GM18868 (cell line): ENCODE measurements around the gene PODXL2.

ENCODE experiments used
- ATAC-seq: cut with Tn5 transposase; IDR thresholded peaks from one replicate; pipeline ENCODE4 v1.9.1; 2021; ENCODE audit warnings: mild to moderate bottlenecking, moderate library complexity; ENCODE audit not compliant: unreplicated experiment

Gene PODXL2

GRCh38 chr3:127629467-127630403, 750 bp downstream of the PODXL2 start:
- no peak for ATAC-seq

DNA sequence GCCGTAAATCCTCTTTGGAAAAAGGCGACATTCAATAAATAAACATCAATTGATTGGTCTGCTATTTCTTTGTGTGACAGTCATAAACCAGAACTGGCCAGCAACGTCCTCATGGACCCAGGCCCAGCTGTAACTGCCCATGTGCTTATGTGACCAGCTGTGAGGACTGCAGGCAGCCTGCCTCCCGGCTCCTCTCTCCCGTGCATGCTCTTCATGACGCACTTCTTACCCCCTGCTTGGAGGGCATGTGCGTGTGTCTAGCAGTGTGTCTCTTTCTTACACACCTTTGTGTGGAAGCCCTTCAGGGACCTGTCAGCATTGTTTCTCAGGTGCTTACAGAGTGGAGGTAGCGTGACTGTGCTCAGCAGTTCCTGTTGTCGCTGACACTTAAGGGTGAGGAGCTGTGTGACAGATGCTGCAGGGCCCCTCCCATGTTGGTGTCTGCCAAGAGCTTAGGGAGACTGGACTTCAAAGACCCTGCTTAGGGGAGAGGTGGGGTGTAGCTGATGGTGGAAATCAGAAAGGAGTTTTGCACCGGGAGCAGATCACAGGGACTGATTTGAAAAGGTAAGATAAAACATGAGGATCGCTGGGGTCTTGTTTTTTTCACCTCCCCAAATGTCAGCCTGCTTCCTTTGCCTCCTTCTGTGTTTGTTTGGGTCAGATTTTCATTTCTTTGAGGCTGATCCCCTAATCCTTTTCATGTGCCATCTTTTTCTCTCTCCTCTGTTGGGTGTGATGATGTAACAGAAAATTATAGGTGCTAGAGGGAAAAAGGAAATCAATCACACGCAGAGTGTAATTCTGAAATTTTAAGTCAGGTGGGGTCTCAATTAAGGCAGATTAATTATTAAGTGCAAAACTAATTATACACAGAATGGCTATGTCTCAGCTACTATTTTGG, 2.1 kb downstream of the PODXL2 start:
- ATAC-seq = no peak

- ATAC-seq = no peak
Observed at GRCh38 chr3:127632035-127632820, 3.2 kb downstream of the PODXL2 start.

DNA sequence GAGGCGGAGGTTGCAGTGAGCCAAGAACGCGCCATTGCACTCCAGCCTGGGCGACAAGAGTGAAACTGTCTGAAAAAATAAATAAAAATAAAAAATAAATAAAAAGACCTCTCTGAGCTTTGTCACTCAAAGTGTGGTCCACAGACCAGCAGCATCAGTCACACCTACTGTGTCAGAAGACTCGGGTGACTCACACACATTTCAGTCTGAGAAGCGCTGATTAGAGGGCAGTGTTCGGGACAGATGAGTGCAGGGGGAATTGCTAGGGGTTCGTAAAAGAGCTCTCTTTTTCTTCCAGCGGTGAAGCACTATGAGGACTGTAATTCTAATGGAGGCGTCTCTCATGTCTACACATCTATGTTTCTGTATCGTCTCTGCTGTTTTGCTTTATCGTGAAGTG, 5.7 kb downstream of the PODXL2 start:
- ATAC-seq = no peak

- no peak for ATAC-seq
Observed at GRCh38 chr3:127637546-127637945, 8.6 kb downstream of the PODXL2 start.

GRCh38 chr3:127637971-127638370, 9.0 kb downstream of the PODXL2 start:
- ATAC-seq = no peak

DNA sequence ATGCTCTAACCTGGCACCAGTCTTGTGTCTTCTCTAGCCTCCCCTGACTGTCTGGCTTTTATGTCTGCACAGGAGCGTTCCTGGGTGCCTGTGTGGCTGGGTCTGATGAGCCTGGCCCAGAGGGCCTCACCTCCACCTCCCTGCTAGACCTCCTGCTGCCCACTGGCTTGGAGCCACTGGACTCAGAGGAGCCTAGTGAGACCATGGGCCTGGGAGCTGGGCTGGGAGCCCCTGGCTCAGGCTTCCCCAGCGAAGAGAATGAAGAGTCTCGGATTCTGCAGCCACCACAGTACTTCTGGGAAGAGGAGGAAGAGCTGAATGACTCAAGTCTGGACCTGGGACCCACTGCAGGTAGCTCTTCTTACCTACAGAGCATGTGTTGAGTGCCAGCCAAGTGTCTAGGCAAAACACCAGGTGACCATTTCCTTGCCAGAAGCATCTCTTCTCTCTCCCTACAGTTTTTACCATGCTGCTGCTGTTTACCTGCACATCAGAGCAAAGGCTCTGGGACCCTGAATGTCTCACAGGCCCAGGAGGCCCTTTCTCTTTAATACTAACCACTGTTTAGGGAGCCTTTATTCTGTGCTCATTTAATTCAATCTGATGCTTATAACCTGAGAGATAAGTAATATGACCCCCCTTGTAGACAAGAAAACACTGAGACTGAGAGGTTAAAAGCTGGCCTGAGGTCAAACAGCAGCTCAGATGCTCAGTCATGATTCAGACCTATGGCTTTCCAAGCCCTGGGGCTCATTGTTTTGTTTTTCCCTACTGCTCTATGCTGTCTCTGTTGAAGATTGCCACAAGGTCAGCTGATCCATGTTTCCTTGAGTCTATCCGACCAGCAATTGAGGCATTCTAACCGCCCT, 10.4 kb downstream of the PODXL2 start:
- no peak for ATAC-seq

- no peak for ATAC-seq
Observed at GRCh38 chr3:127640042-127640355, 11.0 kb downstream of the PODXL2 start.

DNA sequence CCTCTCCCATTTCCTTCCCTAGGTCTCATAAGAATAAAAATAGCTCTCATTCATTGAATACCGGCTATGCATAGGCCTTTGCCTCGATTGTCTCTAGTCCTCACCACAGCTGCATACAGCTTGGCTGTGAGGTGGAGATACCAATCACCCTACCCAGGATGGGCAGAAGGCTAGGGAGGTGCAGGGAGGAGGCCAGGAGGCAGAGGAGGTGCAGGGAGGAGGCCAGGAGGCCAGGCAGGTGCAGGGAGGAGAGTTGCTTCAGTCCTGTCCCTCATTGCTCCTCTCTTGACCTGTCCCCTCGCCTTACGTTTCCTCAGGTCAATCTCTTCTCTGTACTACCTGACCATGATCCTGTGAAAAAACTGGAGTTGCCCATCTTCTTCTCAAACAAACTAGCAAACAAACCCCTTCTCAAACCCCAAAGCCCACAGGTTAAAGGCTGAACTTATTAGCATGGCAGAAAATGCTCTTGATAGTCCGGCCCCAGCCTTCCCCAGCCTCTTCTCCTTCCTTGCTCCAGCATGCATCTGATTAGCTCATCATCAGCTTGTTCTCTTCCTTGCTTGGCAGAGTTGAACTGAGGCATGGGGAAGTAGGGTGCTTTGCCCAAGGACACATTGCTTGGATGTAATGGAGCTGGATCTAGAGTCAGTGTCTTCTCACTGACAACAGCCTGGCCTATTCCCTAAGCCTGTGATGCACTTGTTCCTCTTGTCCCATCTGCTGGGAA, 15.8 kb downstream of the PODXL2 start:
- no peak for ATAC-seq

- no peak for ATAC-seq
Observed at GRCh38 chr3:127645371-127646015, 16.5 kb downstream of the PODXL2 start.

GRCh38 chr3:127646501-127647046, 17.6 kb downstream of the PODXL2 start:
- no peak for ATAC-seq

GRCh38 chr3:127647166-127647844, 18.3 kb downstream of the PODXL2 start:
- ATAC-seq = no peak

GRCh38 chr3:127647845-127648204, 18.8 kb downstream of the PODXL2 start:
- no peak for ATAC-seq

GRCh38 chr3:127650236-127650635, 21.3 kb downstream of the PODXL2 start:
- ATAC-seq = no peak

DNA sequence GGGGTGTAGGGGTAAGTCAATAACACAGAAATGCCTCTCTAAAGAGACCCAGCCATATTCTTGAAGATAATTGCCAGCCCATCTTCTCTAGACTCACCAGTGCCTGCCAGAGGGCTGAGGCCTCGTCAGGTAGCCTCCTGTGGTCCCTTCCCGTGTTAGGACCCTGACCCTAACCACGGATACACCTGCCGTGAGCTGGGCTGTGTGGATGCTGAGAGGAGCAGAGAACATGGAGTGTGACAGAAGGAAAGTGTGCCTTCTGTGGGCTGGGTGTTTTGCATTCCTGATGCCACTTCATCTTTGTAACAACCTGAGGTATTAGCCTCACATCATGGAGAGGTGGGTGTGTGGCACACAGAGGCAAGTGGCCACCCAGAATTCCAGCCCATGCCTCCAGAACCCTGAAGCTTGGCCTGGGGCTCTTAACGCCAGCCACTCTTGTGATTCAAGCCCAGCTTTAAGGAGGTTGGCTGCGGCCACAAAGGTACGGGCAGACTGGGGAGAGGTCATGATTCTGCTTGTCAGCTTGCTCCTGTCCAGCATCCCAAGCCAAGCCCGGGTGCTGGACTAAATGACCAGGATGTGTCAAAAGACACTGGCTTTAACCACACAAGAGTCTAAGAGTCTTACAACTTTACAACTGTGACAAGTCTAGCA, 22.7 kb downstream of the PODXL2 start:
- no peak for ATAC-seq

GRCh38 chr3:127652246-127652995, 23.4 kb downstream of the PODXL2 start:
- no peak for ATAC-seq

DNA sequence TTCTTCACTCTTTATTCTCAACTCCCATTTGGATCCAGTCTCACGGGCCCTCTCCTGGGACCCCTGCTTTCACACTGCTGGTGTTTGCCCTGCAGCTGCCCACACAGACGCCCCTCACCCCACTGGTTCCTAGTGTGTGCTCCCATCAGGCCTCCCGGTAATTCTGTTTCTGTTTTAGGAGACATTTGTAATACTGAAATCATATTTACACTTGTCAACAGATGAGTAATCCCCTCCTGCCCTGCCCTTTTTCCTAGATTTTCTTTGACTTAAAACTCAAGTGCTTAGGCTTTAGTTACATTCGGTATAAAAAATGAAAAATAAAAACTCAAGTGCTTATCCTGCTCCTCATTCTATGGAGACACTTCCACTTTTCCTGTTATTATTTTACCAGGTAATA, 25.4 kb downstream of the PODXL2 start:
- no peak for ATAC-seq
